GM12878 (cell line): ENCODE data around the gene ZPR1. TPM values are rescaled to one million over a fixed set of nuclear protein-coding genes. Genes with fewer than 3 reads are reported as not detected.

ENCODE experiments used
- EP300 ChIP-seq, 2 experiments: fragments of 150-350 bp in 1 of 2; IDR thresholded peaks; 2 replicates each; pipeline ENCODE4 v1.6.1; 2011 to 2012; ENCODE audit warnings: low read depth in 2 of 2, low read length in 2 of 2, borderline replicate concordance in 1 of 2, improper control_type of control experiment in 1 of 2, inconsistent platforms in 1 of 2; ENCODE audit not compliant: control insufficient read depth in 1 of 2
- HDAC2 ChIP-seq: fragments of 200-600 bp; sonication (generic); IDR thresholded peaks from 2 replicates; pipeline ENCODE4 v1.6.1; 2017
- HSF1 ChIP-seq: fragments of 150-350 bp; IDR thresholded peaks from 2 replicates; pipeline ENCODE4 v1.6.1; 2014; ENCODE audit warnings: mild to moderate bottlenecking, low read depth, low read length
- IKZF1 ChIP-seq: fragments of 450-650 bp; conservative IDR thresholded peaks from 2 replicates; pipeline ENCODE4 v1.6.1; 2017; ENCODE audit warnings: antibody characterized with exemption, mild to moderate bottlenecking
- KLF5 ChIP-seq: fragments of 450-650 bp; IDR thresholded peaks from 2 replicates; pipeline ENCODE4 v1.6.1; 2014; ENCODE audit warnings: mild to moderate bottlenecking; ENCODE audit not compliant: partially characterized antibody
- MYC ChIP-seq: IDR thresholded peaks from 2 replicates; pipeline ENCODE4 v1.6.1; 2011; ENCODE audit warnings: mild to moderate bottlenecking, low read length, moderate library complexity, inconsistent platforms; ENCODE audit not compliant: insufficient read depth, insufficient replicate concordance, insufficient read length, severe bottlenecking
- PAX8 ChIP-seq: fragments of 450-650 bp; IDR thresholded peaks from 2 replicates; pipeline ENCODE4 v1.6.1; 2017; ENCODE audit warnings: mild to moderate bottlenecking, moderate library complexity
- PBX3 ChIP-seq: IDR thresholded peaks from 2 replicates; pipeline ENCODE4 v1.6.1; 2011; ENCODE audit warnings: mild to moderate bottlenecking, low read depth, low read length, moderate library complexity; ENCODE audit not compliant: insufficient replicate concordance
- REST ChIP-seq: IDR thresholded peaks from 2 replicates; pipeline ENCODE4 v1.6.1; 2012; ENCODE audit warnings: mild to moderate bottlenecking, low read depth, low read length
- SKIL ChIP-seq: fragments of 450-650 bp; IDR thresholded peaks from 2 replicates; pipeline ENCODE4 v1.6.1; 2017; ENCODE audit warnings: mild to moderate bottlenecking, low read depth, inconsistent platforms; ENCODE audit not compliant: poor library complexity, severe bottlenecking
- SMAD5 ChIP-seq: IDR thresholded peaks from 2 replicates; pipeline ENCODE4 v1.6.1; 2016; ENCODE audit warnings: antibody characterized with exemption, low read depth
- SPI1 ChIP-seq: IDR thresholded peaks from 2 replicates; pipeline ENCODE4 v1.6.1; 2011; ENCODE audit warnings: low read depth, mild to moderate bottlenecking, low read length, moderate library complexity, borderline replicate concordance; ENCODE audit not compliant: insufficient read depth
- TCF7 ChIP-seq: IDR thresholded peaks from 2 replicates; pipeline ENCODE4 v1.6.1; 2014; ENCODE audit warnings: antibody characterized with exemption, borderline replicate concordance
- ZBTB40 ChIP-seq: fragments of 450-650 bp; IDR thresholded peaks from 2 replicates; pipeline ENCODE4 v1.6.1; 2016; ENCODE audit warnings: mild to moderate bottlenecking, moderate library complexity, borderline replicate concordance
- ZSCAN29 ChIP-seq: fragments of 450-650 bp; IDR thresholded peaks from 2 replicates; pipeline ENCODE4 v1.6.1; 2017; ENCODE audit warnings: mild to moderate bottlenecking, moderate library complexity
- polyA plus RNA-seq, 11 experiments: library from polyadenylated mRNA; depleted of rRNA in 4 of 11; unstranded in 6 of 11; stranded (reverse) in 5 of 11; fragments of >200 nt; fragmentation: Nextera tagmentation in 4 of 11; fragmentation: Illumina TruSeq in 1 of 11; extraction: Ambion mirVana in 4 of 11; extraction: Trizol in 1 of 11; gene quantifications; 1 replicate in 1 of 11; 2 replicates in 10 of 11; pipeline versions ENCODE4 v1.2.1 to v1.2.3, GENCODE V29; 2011 to 2016; ENCODE audit warnings: inconsistent platforms in 2 of 11, missing spikeins in 2 of 11, low read depth in 1 of 11
- total RNA-seq, 4 experiments: library from RNA; depleted of rRNA in 3 of 4; stranded (reverse); fragments of >200 nt in 3 of 4; fragmentation: Illumina TruSeq in 1 of 4; extraction: Trizol in 1 of 4; gene quantifications; 2 replicates each; pipeline versions ENCODE4 v1.2.1 to v1.2.3, GENCODE V29; 2013 to 2021

Gene ZPR1
- total and polyA plus RNA-seq, 10 of the 15 experiments (the other 5 are each of a cell fraction or from before 2014, with no cell fraction given): 9.3 to 89.7 (median 54.7) TPM

- TF ChIP-seq SMAD5 (0 out of 2 replicates have a peak, but pooled peaks have one; percentile 66), SPI1 (peak; percentile 22; the same call in 1 of the 2 replicates), HDAC2 (no peak), PBX3 (peak; percentile 67), KLF5 (no peak), PAX8 (no peak), IKZF1 (peak; percentile 75; the same call in 1 of the 2 replicates), EP300 (IDR thresholded peaks at IDR 0.05; ENCODE audit: borderline replicate concordance in 1 of 2, control insufficient read depth in 1 of 2, low read depth in 2 of 2, low read length in 2 of 2) (no peak), SKIL (no peak), MYC (no peak), TCF7 (no peak), HSF1 (no peak), ZBTB40 (peak; percentile 85), REST (no peak), ZSCAN29 (no peak)
Measured at GRCh38 chr11:116787786-116788486, at the start of gene ZPR1 (continued).
